Inflammatory macrophage (primary cell): Measurements from ENCODE around the gene TTC39B.
"Not testable (repeated sequence)": the region's sequence is repeated elsewhere in the genome, so short reads cannot be mapped to it uniquely, and the experiment has no call there.

Experiments used
- DNase-seq, 2 donors: peaks; one replicate each; pipeline ENCODE4 v3.0.0-alpha.2; 2020 to 2022
- total RNA-seq, 18 experiments: gene quantifications; one replicate each; lab custom pipeline; 2026; ENCODE audit warnings: mixed read lengths in 6 of 18, inconsistent platforms in 2 of 18; lab: John Stamatoyannopoulos, UW

The TTC39B gene
- 77.8 to 684 (median 255) reads per million in 18 experiments for total RNA-seq

DNA sequence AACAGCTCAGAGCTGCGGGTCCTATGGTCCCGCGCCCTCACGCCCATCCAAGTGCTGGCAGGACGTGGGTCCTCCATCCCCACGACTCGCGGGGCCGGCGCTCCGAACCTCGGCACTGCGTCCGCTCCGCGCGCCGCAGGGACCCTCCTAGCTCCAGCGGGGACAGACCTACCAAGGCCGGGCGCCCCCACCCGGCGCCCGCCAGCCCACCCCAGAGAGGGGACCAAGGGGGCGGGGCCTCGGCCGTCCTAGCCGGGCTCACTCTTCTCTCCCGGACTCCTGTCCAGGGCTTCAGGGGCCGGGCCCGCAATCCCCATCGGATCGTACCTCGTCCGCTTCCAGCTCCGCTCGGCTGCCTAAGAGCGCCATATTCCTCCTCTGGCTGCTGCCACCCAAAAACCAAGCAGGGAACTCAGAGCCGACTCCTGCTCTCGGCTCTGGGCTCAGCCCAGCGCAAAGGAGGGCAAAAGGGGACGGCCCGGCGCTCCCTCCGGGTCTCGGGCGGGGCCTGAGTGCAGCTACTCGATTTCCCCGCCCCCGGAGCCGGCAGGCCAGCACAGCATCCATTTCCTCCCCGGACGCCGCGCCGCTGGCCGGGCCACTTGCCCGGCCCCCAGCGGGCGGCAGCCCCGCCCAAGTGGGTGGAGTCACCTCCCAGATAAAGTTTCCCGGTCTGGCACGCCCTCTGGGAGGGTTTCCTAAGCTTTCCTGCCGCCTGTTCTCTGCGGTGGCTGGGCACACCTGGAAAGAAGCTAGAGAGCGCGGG lies at the start of gene TTC39B:
Gene TTC39B, minus strand, starts transcription at position 460 of the 766 bp plus-strand sequence. Its CDS starts 91 bp downstream, at position 369.
- DNase-seq = peak; percentile 91 to 97

DNA sequence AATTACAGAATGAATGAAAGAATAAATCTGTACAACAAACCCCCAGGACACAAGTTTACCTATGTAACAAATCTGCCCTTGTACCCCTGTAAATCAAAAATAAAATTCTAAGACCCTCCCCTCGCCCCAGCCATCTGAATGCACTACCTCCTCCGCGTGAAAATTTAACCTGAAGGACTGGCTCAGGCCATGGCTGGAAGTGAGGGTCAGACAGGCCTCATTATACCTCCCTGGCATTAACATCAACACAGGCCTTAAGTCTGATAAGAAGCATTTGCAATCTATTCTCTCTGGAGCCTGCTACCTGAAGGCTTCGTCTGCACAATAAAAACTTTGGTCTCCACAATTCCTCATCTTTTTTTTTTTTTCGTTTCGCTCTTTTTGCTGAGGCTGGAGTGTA lies 48.7 kb upstream of the TTC39B start:
- DNase-seq = no peak

DNA sequence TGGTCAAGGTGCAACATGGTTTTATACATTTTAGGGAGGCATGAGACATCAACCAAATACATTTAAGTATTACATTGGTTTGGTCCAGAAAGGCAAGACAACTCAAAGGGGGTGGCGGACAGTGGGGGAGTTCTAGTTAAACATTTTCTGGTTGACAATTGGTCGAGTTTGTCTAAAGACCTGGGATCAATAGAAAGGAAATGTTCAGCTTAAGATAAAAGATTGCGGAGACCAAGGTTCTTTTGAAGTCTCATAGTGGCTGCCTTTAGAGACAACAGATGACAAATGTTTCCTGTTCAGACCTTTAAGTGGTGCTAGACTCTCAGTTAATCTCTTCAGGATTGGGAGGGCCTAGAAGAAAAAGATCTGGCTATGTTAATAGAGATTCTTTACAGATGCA lies 47.7 kb upstream of the TTC39B start:
- no peak for DNase-seq

DNA sequence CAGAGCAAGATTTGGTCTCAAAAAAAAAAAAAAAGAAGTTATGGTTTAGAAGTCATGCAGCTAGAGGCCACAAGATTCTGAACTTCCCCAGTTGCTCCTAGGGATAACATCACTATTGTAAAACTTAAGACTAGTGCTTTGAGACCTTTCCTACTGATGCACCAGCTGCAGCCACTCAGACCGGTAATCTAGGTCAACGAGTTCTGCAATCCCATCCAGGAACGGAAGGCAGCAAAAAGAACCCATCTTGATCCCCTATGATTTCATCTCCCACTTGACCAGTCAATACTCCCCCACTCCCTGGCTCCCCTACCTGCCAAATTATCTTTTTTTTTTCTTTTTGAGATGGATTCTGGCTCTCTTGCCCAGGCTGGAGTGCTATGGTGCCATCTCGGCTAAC lies 46.9 kb upstream of the TTC39B start:
- DNase-seq = peak; percentile 40 to 41

DNA sequence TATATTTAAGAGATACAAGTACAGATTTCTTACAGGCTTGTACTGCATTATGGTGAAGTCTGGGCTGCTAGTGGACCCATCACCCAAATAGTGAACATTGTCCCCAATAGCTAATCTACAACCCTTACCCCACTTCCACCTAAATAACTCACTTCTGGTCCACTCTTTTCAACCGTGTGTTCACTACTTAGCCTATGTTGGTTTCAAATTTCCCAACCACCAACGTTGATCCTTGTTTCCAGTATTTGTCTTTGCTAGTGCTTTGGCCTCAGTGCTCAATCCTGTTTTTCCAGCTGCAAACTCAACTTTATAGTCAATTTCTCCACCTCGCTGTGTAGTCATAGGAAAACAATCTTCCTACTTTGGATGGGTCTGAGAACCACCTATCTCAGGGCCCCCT lies 45.3 kb upstream of the TTC39B start:
- DNase-seq = no peak

DNA sequence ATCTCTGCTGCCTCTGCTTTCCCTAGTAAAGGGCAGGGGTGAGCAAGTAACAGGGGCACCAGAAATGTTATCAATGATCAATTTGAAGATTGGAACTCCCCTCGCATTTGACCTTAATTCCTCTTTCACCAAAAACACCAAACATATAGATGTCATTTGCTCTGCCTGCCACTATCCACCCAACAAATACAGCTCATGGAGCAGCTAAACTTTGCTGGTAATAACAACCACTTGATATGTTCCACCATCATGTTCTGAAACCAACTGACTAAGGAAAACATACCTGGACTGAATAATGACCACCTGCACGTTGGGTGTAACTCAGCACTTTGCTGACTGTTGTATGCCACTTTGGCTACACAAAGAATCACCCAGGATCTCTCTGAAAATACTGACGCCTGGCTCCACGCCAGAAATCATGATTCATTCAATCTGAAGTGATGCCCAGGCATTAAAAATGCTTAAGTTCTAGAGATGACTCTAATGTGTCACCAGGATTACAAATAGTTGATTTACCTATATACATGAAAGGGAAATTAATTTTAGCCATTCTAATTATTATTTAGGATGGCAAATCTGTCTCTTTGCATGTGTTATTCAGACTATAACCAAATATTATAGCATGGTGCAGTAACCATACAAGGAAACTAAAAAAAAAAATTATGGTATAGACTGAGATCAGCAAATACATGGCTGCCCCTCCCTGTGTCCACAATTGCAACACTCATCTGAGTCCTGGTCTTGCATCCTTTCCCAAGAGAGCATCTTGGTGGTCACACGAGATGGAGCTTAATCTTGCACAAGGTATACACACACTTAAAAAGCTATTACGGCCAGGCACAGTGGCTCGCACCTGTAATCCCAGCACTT lies 43.1 kb upstream of the TTC39B start:
- DNase-seq = no peak

DNA sequence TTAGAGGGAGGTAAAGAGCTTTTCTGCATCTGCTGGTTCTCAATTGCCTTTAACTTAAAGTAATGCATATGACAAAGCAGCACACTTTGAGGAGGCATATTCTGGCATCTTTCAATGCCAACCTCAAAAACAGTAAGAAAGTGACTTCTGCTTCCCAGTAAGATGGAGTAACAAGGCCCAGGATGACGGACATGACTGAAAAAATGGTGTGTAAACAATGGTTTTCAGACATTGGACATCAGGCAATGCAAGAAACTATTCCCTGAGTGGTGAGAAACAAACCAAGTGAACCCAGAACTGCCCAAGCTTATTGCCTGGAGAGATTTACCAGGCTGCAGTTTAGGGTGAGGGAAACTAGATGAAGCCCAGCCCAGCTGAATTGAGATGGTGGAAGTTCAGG lies 39.8 kb upstream of the TTC39B start:
- DNase-seq = no peak

DNA sequence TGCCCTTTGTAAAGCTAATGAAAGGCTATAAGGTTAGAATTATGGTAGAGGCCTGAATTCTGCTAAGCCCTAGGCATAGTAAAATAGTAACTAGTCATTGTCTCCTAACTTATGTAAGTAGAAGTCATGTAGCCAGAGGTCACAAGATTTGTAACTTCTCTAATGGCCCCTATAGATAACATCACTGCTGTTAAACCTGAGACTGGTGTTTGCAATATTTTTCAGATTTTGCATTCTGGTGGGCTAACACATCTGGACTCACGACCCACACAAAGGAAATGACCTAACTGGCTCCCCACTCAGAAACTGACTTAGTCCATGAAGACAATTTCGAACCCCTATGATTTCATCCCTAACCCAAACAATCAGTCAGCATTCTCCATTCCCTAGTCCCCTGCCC lies 37.2 kb upstream of the TTC39B start:
- peak; percentile 57 to 64 for DNase-seq

DNA sequence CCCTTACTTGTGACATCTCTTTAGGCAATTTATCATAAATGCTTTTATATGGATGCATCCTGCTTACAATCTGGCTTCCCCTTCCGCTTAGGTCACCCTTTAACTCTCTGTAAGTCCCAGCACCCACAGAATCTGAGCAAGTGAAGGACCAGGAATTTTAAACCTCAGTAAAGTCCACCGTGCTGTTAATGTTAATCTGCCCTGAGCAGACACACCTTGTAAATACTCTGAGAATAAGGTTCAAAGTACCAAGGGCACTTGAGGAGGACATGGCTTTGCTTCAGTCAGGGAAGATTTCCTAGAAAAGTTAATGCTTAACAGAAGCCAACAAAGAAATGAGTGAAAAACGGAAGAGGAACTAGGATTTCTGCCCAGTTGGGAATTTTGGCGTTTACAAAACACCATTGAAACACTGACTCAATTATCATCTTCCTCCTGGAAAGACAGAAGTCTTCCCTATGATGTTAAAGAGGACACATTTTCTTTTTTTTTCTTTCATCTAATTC lies 26.4 kb upstream of the TTC39B start:
- peak; percentile 15 to 38 for DNase-seq

DNA sequence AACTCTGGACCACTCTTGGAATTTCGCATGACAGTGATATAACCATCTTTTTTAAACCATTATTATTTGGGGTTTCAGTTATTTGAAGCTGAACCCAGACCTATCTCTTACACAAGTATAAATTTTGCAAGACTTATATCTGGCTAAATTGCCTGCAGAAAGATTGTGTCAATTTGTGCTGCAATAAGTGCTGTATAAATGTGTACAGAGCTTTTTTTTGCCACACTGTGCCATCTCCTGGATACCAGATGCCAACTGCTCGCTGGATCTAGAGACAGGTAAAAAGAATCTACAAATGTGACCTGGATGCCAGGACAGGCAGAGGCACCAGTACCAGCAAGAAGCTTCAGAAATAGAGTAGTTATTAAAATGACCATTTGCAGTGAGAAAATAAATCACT lies 25.9 kb upstream of the TTC39B start:
- DNase-seq = peak in 1 of 2 donors; percentile 24

DNA sequence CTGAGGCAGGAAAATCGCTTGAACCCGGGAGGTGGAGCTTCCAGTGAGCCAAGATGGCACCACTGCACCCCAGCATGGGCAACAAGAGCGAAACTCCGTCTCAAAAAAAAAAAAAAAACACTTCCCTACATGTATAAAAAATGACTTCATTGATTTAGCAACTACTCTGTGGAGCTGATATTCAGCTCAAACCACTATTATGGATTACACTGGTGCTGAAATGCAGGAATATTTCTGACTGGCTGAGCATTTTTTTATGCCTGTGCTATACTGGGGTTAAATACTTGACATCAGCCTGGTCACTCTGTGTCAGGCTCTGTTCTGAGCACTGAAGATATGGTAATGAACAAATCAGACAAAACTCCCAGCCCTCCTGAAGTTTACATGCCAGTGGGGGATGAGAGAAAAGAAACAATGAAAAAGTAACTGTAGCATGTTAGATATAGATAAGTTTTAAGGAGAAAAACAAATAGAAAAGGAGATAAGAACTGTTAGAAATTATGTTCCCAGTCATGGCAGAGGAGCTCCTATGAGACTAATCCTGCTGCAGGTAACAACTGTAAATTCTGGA lies 22.6 kb upstream of the TTC39B start:
- DNase-seq = peak in 1 of 2 donors; percentile 25

DNA sequence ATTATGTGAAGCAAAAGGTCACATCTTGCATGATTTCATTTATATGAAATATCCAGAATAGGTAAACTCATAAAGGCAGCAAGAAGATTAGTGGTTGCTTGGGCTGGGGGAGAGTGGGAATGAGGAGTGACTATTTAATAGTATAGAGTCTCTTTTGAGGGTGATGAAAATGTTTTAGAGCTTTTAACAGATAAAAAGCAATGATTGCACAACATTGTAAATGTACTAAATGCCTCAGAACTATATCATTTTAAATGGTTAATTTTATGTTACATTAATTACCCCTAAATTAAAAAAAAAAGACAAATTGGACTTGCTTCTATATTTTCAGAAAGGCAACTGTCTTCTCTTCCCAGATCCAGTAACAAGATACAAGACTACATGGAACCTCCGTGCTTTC lies 21.9 kb upstream of the TTC39B start:
- DNase-seq = no peak

DNA sequence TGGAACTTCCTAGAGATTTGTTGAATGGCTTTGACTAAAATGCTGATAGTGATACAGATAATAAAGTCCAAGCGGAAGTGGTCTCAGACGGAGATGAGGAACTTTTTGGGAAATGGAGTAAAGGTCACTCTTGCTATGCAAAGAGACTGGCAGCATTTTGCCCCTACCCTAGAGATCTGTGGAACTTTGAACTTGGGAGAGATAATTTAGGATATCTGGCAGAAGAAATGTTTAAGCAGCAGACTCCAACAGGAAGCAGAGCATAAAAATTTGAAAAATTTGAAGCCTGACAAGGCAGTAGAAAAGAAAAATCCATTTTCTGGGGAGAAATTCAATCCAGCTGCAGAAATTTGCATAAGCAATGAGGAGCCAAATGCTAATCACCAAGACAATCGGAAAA lies 15.7 kb upstream of the TTC39B start:
- not testable (repeated sequence) for DNase-seq

DNA sequence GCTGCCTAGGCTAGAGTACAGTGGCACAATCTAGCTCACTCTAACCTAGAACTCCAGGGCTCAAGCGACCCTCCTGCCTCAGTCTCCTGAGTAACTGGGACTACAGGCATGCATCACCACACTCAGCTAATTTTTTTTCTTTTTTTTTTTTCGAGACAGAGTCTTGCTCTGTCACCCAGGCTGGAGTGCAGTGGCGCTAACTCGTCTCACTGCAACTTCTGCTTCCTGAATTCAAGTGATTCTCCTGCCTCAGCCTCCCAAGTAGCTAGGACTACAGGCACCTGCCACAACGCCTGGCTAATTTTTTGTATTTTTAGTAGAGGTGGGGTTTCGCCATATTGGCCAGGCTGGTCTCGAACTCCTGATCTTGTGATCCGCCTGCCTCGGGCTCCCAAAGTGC lies 12.6 kb upstream of the TTC39B start:
- peak in 1 of 2 donors; percentile 27 for DNase-seq

DNA sequence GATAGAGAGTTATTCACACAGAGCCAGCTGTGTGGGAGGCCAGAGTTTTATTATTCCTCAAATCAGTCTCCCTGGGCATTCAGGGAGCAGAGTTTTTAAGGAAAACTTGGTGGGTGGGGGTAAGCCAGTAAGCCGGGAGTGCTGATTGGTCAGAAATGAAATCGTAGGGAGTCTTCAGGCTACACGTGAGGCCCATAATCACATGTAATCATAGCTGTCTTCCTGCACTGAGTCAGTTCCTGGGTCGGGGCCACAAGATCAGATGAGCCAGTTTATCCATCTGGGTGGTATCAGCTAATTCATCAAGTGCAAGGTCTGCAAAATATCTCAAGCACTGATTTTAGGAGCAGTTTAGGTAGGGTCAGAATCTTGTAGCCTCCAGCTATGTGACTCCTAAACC lies 10.8 kb upstream of the TTC39B start:
- no peak for DNase-seq

DNA sequence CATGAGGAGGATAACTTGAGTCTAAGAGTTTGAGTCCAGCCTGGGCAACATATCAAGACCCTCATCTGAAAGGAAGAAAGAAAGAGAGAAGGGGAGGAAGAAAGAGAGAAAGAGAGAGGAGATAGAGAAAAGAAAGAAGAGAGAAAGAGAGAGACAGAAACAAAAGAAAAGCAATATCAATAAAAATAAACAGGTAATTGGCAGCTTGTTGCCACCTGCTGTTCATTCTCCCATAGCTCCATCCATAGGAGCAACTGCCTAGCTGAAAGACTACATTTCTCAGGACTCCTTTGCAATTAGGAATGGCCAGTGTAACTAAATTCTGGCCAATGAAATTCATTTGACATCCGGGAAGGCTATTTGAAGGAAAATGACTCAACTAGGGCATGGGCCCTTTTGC lies 4.6 kb upstream of the TTC39B start:
- DNase-seq = no peak

DNA sequence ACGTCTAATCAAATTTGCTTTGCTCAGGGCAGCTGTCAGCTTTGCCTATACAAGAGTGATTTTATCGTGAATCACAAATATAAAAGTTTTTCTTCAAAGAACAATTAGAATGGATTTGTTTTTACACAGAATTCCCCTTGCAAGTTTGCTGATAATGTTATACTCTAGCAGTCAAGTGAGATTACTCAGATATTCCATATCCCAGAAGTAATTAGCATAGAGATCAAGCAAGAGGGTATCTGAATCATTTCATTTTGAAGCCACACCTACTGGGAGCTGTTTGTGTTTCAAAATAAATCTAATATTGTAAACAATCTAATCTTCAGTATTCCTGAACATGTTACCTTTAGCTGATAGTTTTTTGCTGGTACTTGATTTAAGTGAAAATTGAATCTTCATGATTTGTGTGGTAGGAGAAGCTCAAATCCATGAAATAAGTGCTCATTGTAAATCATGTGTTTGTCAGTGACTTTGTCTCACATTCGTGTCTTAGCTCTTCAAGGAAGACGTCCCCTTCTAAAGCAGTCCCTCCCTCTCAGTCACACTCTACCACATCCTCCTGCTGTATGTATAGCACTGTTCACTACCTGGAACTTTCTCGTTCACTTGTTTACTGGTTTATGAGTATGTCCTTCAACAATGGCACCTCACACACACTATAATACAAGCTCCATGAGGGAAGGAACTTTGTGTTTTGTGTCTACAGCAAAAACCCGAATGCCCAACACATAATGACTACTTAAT lies 3.3 kb upstream of the TTC39B start:
- DNase-seq = no peak

DNA sequence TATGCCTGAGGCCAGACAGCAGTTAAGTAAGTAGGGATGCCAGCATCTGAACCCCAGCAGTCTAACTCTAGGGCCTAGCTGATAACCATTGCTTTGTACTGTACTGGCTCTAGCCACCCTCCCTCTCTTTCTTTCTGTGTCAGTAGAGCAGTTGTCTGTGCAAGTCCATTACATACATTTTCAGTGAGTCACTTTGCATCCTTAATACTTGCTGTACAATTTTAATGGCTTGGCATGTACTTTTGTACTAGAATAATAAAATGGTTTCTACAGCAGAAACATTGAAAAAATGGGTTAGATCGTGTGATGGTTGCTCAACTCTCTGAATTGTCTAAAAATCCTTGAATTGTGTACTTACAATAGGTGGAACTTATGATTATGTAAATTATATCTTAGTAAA lies 1.5 kb upstream of the TTC39B start:
- DNase-seq = no peak

DNA sequence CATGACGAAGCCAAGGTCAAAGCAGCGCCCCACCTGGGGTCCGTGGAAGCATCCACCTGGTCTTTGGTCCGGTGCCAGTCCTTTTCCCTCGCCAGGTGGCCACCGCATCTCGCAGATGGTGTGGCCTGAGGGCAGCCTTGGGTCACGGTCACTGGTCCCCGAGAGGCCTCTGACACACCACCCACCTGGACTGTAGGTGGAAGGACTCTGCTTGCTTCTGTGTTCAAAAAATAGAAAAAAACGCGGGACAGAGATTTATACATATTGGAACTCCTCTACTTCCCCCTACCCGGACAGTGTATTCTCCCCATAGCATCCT lies 466 bp upstream of the TTC39B start:
- DNase-seq = no peak

DNA sequence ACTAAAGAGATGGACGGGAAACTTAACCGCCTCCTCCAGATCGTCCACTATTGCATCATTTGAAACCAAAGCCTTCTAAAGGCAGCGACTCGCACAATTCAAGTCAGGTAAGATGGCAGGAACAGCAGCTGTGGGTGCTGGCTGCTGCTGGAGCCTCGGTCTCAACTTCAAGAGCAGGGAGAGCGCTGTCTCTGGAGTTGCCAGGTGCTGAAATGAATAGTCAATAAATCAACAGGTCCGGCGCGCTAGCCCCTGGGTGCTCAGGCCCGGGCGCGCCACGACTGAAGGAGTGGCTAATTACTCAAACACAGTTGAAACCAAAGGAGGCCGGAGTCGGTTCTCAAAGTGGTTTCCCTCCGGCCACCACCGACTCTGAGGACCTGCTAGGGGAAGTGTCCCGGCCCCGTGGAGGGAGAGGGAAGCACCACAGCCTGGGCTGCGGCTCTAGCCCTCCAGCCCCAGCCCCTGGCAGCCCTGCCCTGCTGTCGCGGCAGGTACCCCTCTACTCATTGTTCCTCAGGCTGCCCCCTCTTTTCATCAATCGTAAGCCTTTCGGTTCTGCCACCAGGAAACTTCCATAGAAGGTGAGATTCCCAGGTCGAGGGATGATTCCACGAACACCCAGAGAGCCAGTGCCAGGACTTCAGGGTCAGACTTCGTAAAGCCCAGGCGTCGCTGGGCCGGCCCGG lies 804 bp downstream of the TTC39B start:
- peak; percentile 61 to 71 for DNase-seq

DNA sequence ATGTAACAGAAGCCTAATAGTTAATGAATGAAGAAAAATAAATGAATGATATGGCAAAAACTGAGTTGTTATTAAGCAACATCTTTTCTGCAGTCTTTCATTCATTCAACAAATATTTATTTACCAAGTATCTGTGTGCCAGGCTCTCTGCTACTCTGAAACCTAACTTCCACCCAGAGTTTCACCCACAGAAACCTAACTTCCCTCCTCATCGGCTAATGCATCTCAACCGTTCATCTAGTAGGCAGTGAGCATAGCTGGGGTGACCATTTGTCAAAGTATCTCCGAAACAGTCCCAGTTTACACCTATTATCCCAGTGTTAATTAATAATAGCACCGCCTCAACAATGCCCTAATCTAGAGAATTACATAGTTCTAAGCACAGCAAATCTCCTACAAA lies 1.5 kb downstream of the TTC39B start:
- peak; percentile 36 to 54 for DNase-seq

DNA sequence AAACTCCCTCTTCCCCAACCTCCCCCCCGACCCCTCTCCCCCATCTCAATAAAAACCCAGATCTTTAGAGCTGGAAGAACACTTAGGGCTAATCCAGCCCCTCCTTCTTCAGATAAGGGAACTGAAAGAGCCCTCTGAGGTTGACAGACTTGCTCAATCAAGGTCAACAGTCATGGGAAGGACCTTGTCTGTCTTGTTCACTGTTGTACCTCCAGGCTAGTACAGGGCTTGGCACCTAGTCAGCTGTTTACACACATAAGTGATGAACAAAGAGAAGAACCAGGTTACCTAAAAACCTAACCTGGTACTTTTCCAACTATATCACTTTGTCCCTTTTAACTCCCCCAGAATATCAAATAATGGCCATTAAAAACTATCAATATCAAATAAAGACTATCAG lies 2.4 kb downstream of the TTC39B start:
- peak; percentile 49 to 60 for DNase-seq
